Ovary (tissue), 9 donors: ENCODE data around the gene CDH23. TPM values are rescaled to one million over a fixed set of nuclear protein-coding genes. Genes with fewer than 3 reads are reported as not detected.

Source experiments
- DNase-seq, 5 donors: peaks; one replicate each; pipeline ENCODE4 v3.0.0-alpha.2; 2019 to 2020
- H3K27ac ChIP-seq, 2 donors: fragments of 200-600 bp; one replicate each; pipeline versions ENCODE4 v1.5.1 to v1.8.0; 2019 to 2022
- H3K27me3 ChIP-seq: fragments of 200-600 bp; one replicate; pipeline ENCODE4 v1.8.0; 2022
- H3K36me3 ChIP-seq: fragments of 200-600 bp; sonication (generic); one replicate; pipeline ENCODE4 v1.5.1; 2019
- H3K4me1 ChIP-seq: one replicate; pipeline ENCODE4 v1.8.1; 2013; ENCODE audit warnings: mild to moderate bottlenecking, moderate library complexity; ENCODE audit not compliant: insufficient read depth
- H3K4me3 ChIP-seq: fragments of 200-600 bp; sonication (generic); one replicate; pipeline ENCODE4 v1.5.1; 2017
- H3K9me3 ChIP-seq, 2 donors: fragments of 200-600 bp in 1 of 2; sonication (generic) in 1 of 2; one replicate each; pipeline versions ENCODE4 v1.5.1 to v1.8.1; 2013 to 2019; ENCODE audit warnings: mild to moderate bottlenecking in 1 of 2, moderate library complexity in 1 of 2
- EP300 ChIP-seq: sonication (generic); formaldehyde crosslinking; IDR thresholded peaks from one replicate; pipeline ENCODE4 v1.6.1; 2017; ENCODE audit warnings: antibody characterized with exemption
- POLR2A ChIP-seq: fragments of 450-650 bp; IDR thresholded peaks from one replicate; pipeline ENCODE4 v1.6.1; 2017; ENCODE audit warnings: antibody characterized with exemption, mild to moderate bottlenecking, moderate library complexity
- WGBS, 3 donors: extraction: QIAGEN DNeasy Blood & Tissue Kit in 1 of 3; methylation state at CpG; one replicate each; pipeline versions ENCODE4 v1.1.5 to v1.1.7; 2013 to 2017; 5-methylcytosine and 5-hydroxymethylcytosine counted together
- intact Hi-C, 4 donors: fragments of 100-400 bp; cut with DNase I; formaldehyde crosslinking; loops; one replicate each; pipeline versions ENCODE4 v1.11.0 to v1.15.1; 2022 to 2023
- polyA plus RNA-seq, 2 donors: library from polyadenylated mRNA; stranded (reverse); fragments of 200-250 nt in 1 of 2; fragments of 350-450 nt in 1 of 2; fragmentation: Illumina TruSeq in 1 of 2; extraction: RNeasy Lipid Tissue Mini Kit (QIAGEN cat#74804) in 1 of 2; gene quantifications; one replicate each; pipeline ENCODE4 v1.2.3, GENCODE V29; 2013 to 2014
- total RNA-seq, 7 donors: library from RNA; depleted of rRNA in 2 of 7; stranded (reverse); fragments of >200 nt in 2 of 7; fragmentation: NEBNext Ultra II Directional in 3 of 7; extraction: Animal tissue kit (Norgen Biotek cat#: 25700) in 3 of 7; gene quantifications; one replicate each; pipeline versions ENCODE4 v1.1.0 to v1.2.4, GENCODE V29; 2016 to 2023
- TF ChIP-seq, protein P1 (sequence below), 3 donors: fragments of 450-650 bp in 2 of 3; fragments of 200-600 bp in 1 of 3; IDR thresholded peaks; one replicate each; pipeline versions ENCODE4 v1.5.1 to v1.8.0; 2016 to 2022; ENCODE audit warnings: antibody characterized with exemption in 3 of 3, mild to moderate bottlenecking in 1 of 3
- donor health status: DM: no; HTN: no; CAD: no; lungs with moderate emphysema.
- donor health status: DM: no; HTN: no; CAD: no.
- donor health status: Bipolar disorder and iron deficiency.
- donor health status: DM: yes; HTN: yes; CAD: no.
- donor health status: DM: no; HTN: no; CAD: no.
- donor health status: DM: yes; HTN: yes; CAD: no.

The CDH23 gene
- total and polyA plus RNA-seq, 9 donors, result 7.5 to 108 (median 39.1) TPM

DNA sequence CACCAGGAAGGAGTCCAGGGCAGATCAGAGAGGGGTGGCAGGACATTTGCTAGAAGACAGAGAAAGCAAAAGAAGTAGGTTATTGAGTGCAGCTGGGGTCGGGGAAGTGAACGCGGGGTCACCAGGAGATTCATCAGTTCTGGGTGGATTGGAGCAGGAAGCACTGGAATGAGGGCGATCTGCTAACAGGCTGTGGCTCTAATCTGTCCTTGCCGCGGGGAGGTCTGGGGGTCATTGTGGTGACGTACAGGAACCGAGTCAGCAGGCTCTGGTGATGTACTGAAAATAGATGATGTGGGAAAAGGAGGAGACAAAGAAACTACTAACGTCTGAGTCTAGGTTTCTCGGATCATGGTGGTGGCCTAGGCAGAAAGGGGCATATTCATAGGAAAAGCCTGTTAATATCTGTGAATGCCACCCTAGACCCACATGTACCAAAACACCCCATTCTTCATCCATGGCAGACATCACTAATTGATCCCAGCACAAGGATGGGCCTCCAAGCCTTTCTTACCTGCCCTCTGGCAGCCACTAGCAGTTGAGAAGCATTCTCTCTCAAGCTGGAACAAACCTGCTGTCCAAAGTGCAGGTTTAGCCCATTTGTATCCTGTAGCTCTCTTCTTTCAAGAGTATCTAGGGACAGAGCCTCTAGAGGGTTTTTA, 188.3 kb downstream of the CDH23 start:
- Histone ChIP-seq H3K36me3 (no peaks in the 10 kb centered on the region), H3K27ac (no peak overlapping the region), H3K27me3 (no peaks in the 10 kb centered on the region), H3K4me1 (no peaks in the 10 kb centered on the region), H3K4me3 (no peak overlapping the region), H3K9me3 (no peaks in the 10 kb centered on the region)
- TF ChIP-seq EP300 (no peak), POLR2A (no peak)
- TF ChIP-seq, protein P1, sequence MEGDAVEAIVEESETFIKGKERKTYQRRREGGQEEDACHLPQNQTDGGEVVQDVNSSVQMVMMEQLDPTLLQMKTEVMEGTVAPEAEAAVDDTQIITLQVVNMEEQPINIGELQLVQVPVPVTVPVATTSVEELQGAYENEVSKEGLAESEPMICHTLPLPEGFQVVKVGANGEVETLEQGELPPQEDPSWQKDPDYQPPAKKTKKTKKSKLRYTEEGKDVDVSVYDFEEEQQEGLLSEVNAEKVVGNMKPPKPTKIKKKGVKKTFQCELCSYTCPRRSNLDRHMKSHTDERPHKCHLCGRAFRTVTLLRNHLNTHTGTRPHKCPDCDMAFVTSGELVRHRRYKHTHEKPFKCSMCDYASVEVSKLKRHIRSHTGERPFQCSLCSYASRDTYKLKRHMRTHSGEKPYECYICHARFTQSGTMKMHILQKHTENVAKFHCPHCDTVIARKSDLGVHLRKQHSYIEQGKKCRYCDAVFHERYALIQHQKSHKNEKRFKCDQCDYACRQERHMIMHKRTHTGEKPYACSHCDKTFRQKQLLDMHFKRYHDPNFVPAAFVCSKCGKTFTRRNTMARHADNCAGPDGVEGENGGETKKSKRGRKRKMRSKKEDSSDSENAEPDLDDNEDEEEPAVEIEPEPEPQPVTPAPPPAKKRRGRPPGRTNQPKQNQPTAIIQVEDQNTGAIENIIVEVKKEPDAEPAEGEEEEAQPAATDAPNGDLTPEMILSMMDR (IDR thresholded peaks at IDR 0.05), result no peak
- intact Hi-C loops, result no loop called here
- DNase-seq, result no peak
- 79 to 88% (median 85%) methylated on average over 10 of the region's 10 CpGs for WGBS, 3 donors

DNA sequence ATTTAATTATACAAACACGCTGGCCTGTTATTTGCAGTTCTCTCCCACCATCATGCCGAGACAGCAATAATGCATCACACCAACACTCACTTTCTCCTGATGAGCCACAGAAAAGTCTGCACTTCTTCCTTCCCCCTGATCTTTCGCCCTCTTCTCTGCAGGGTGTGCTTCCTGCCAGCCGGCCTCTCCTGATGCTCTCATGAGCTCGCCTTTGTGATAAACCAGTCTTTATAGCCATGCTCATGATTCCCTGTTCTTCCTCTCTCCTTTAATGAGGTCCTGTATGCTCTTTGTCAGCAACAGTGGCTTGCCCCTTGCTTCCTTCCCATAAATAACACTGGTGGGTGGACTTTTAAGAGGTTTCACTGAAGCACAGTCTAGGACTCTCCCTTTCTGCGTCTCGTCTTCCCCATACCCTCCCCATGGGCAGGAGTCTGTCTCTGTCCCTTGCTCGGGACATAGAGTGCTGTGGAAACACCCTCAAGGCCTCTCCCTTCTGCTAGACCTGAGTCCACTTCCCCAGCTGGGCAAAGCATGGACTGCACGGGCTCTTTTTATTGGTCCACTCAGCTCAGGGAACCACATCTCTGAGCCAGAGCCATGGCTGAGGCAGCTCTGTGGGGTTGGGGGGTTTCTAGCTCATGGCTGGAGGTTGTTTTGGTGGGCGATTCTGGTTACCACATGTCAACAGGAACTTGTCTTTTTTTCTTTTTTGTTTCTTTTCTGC, 189.0 kb downstream of the CDH23 start:
- H3K27me3 ChIP-seq, result no peaks in the 10 kb centered on the region
- intact Hi-C loops, result no loop called here

DNA sequence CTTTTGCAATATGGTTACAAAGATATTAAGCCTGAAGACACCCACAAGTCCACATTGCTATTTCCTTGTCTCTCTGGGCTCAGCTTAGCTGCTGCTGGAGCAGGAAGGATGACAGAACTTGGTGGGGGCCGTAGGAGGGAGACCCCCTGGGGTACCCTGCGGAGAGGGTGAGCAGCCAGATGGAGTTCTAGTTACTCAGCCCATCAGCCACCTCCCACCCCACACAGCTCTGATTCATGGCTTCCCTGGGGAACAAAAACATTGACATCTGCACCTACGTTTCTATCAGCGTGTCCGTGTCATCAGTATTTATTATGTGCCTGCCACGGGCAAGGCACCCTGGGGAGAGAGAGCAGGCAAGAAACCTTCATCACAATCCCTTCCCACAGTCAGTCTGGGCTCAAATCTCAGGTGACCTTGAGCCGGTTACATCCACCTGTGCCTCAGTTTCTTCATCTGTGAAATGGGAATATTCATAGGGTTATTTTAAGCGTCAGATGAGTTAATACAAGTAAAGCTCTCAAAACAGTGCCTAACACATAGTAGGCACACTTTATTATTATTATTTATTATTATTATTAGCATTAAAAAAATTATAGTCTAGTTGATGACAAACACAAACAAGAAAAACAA, 191.3 kb downstream of the CDH23 start:
- no peak for DNase-seq
- intact Hi-C loops, result no loop called here
- no peaks in the 10 kb centered on the region for H3K4me1 ChIP-seq
- H3K9me3 ChIP-seq, result no peaks in the 10 kb centered on the region
- H3K36me3 ChIP-seq, result no peaks in the 10 kb centered on the region
- H3K27me3 ChIP-seq, result no peaks in the 10 kb centered on the region
- H3K27ac ChIP-seq, result no peak overlapping the region
- TF ChIP-seq EP300 (no peak), POLR2A (no peak)
- TF ChIP-seq, protein P1 (IDR thresholded peaks at IDR 0.05), result no peak
- 87 to 94% (median 88%) methylated on average over 8 of the region's 8 CpGs for WGBS, 3 donors
- H3K4me3 ChIP-seq, result no peak overlapping the region

More for the DNA sequence above, 189.0 kb downstream of the CDH23 start:
- H3K9me3 ChIP-seq, result no peaks in the 10 kb centered on the region
- H3K4me3 ChIP-seq, result no peak overlapping the region
- no peak for DNase-seq
- H3K4me1 ChIP-seq, result no peaks in the 10 kb centered on the region
- WGBS, 3 donors, result 75 to 81% (median 80%) methylated on average over 10 of the region's 10 CpGs
- no peak overlapping the region for H3K27ac ChIP-seq
- no peaks in the 10 kb centered on the region for H3K36me3 ChIP-seq
- no peak for TF ChIP-seq EP300
- TF ChIP-seq, protein P1 (IDR thresholded peaks at IDR 0.05), result no peak
- no peak for TF ChIP-seq POLR2A

DNA sequence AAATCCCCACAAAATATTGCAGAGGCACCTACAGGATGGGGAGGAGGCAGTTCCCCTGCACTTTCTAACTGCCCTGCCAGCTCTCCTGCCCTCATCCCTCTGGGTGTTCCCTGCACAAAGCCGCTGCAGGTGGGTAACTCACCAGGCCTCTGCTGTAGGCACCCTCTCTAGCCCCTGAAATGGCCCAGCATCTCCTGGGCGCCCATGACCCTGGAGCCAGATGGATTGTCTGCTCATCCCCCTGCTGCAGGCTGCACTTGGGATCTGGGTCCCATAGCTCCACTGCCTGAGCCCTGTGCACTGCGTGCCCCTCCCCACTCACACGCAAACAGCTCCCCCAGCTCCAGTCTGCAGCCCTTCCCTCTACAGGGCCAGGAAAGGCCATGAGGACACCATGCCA, 192.0 kb downstream of the CDH23 start:
- 96 to 98% (median 98%) methylated on average over 4 of the region's 4 CpGs for WGBS, 3 donors
- no peak overlapping the region for H3K4me3 ChIP-seq
- H3K9me3 ChIP-seq, result no peaks in the 10 kb centered on the region
- no peaks in the 10 kb centered on the region for H3K27me3 ChIP-seq
- no peak for TF ChIP-seq POLR2A
- TF ChIP-seq EP300, result no peak
- TF ChIP-seq, protein P1 (IDR thresholded peaks at IDR 0.05), result no peak
- no peaks in the 10 kb centered on the region for H3K4me1 ChIP-seq
- intact Hi-C loops, result no loop called here
- H3K36me3 ChIP-seq, result no peaks in the 10 kb centered on the region
- no peak for DNase-seq
- H3K27ac ChIP-seq, result no peak overlapping the region
